ENCODE data around the gene OPA1.
A peak's percentile ranks its signal among the peaks of the same experiment; 100 is the strongest.
"Not testable (repeated sequence)": the region's sequence is repeated elsewhere in the genome, so short reads cannot be mapped to it uniquely, and the experiment has no call there.

Gene OPA1

DNA sequence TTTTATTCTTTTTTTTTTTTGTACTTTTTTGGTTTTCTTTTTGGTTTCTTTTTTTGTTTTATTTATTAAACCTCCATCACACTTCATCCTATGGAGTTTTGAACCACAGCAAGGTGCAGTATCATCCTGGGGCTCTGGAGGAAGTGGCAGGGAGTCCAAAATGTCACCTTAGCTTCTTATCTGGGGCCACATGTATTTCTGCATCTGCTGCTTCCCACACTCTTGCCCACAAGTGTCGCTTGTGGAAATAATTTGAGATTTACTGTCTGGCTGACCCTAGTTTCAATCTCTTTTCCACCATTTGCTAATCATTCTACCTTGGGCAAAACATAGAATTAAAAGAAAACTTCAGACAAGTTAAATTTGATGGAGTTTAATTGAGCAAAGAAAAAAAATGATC lies 6.4 kb downstream of the OPA1 start:
- no peak for TF ChIP-seq CTCF (IDR thresholded peaks at IDR 0.05; ENCODE audit: low read depth, low read length)
- H3K4me3 ChIP-seq (ENCODE audit: low read depth, low read length) = no peak overlapping the region

DNA sequence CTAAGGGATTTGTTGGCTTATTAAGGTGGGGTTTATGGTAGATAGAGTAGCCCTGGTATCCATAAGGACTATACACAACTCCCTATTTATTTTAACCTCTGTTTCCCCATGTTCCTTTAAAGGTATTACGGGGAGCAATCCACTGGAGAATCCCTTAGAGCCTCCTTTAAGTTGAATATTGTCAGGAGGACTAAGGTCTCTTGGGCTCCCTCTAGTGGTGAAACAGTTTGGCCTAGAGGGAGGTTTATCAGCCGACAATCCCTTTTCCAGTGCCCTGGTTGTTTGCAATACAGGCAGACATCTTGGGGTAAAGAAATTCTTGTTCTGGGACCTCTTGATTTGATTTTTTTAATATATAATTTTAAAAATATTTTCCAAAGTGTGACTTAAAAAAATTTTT lies 12.9 kb downstream of the OPA1 start:
- no peak overlapping the region for H3K4me3 ChIP-seq (ENCODE audit: low read depth, low read length)
- peak; percentile 83 for TF ChIP-seq CTCF (IDR thresholded peaks at IDR 0.05; ENCODE audit: low read depth, low read length)

GRCh38 chr3:193606892-193607291 lies 13.9 kb downstream of the OPA1 start:
- not testable (repeated sequence) for H3K4me3 ChIP-seq (ENCODE audit: low read depth, low read length)

DNA sequence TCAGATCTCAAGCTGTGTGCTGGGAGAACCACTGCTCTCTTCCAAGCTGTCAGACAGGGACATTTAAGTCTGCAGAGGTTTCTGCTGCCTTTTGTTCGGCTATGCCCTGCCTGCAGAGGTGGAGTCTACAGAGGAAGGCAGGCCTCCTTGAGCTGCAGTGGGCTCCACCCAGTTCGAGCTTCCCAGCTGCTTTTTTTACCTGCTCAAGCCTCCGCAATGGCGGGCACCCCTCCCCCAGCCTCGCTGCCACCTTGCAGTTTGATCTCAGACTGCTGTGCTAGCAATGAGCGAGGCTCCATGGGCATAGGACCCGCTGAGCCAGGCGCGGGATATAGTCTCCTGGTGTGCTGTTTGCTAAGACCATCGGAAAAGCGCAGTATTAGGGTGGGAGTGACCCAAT lies 17.5 kb downstream of the OPA1 start:
- not testable (repeated sequence) for H3K4me3 ChIP-seq (ENCODE audit: low read depth, low read length)

GRCh38 chr3:193614430-193614829 lies 21.4 kb downstream of the OPA1 start:
- TF ChIP-seq CTCF (IDR thresholded peaks at IDR 0.05; ENCODE audit: low read depth, low read length) = no peak
- no peak overlapping the region for H3K4me3 ChIP-seq (ENCODE audit: low read depth, low read length)

GRCh38 chr3:193617628-193618027 lies 24.6 kb downstream of the OPA1 start:
- H3K4me3 ChIP-seq (ENCODE audit: low read depth, low read length) = no peak overlapping the region
- no peak for TF ChIP-seq CTCF (IDR thresholded peaks at IDR 0.05; ENCODE audit: low read depth, low read length)

DNA sequence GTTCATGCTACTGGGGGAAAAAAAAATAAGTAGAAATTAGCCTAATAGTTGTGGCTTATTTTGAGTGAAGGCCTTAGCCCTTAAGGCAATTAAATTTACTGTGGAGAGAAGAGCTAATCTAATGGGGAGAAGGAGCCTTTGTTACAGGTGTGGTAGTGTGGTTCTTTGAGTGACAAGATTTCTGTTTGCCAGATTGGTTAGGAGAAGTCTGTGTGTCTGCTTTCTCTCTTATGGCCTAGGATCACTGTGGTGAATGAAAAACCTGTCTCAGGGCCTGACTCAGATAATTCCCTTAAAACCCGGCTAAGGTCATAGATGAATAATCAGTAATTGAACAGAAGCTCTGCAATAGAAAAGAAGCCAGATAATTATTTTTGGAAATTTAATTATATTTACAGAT lies 27.0 kb downstream of the OPA1 start:
- no peak for TF ChIP-seq CTCF (IDR thresholded peaks at IDR 0.05; ENCODE audit: low read depth, low read length)
- H3K4me3 ChIP-seq (ENCODE audit: low read depth, low read length) = no peak overlapping the region

DNA sequence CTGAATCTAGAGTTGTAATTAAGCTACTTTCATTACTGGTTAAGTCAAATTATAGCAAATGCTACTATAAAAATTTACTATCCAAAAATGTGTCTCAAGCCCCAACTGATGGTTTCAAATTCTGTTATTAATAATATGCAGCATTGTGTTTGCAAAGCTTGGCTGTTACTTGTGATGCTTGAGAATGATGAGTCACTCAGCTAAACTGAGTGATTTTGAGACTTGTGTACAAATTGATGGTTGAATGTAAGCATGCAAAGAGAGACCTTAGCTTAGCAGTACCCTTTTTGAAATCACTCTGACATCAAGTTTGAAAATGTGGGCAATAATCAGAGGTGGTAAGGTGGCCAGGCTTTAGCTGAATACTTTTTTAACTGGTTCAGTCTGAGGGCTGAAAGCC lies 27.6 kb downstream of the OPA1 start:
- no peak overlapping the region for H3K4me3 ChIP-seq (ENCODE audit: low read depth, low read length)
- no peak for TF ChIP-seq CTCF (IDR thresholded peaks at IDR 0.05; ENCODE audit: low read depth, low read length)

- no peak for TF ChIP-seq CTCF (IDR thresholded peaks at IDR 0.05; ENCODE audit: low read depth, low read length)
- H3K4me3 ChIP-seq (ENCODE audit: low read depth, low read length) = no peak overlapping the region
Measured at GRCh38 chr3:193621127-193621526, 28.1 kb downstream of the OPA1 start.
